ENCODE results near the gene TSHZ1.
A peak's percentile ranks its signal among the peaks of the same experiment; 100 is the strongest.

TSHZ1 gene

DNA sequence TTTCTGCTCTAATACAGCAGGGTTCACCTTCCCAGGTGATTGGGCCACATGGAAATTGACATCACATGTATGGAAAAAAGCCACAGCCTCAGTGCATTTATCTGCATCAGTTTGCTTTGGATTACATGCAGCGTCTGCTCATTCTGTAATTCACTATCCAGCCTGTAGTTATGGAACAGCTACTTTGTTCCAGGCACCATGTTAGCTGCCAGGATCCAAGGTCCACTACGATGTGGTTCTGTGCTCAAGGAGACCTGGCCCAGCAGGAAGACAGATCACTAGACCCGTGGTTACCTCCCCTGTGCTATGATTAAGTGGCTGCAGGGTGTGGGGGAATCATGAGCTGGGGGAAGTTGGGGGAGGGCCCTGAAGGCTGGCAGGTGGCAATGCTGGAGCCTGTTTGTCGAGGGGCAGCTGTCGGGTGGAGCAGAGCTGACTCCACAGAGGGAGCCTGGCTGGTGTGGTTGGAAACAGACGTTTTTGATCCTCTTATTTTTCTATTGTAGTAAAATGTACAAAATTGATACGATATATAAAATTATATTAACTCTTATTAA is 58.6 kb downstream of the TSHZ1 start:
- no peak for DNase-seq (ENCODE audit: low read depth)

DNA sequence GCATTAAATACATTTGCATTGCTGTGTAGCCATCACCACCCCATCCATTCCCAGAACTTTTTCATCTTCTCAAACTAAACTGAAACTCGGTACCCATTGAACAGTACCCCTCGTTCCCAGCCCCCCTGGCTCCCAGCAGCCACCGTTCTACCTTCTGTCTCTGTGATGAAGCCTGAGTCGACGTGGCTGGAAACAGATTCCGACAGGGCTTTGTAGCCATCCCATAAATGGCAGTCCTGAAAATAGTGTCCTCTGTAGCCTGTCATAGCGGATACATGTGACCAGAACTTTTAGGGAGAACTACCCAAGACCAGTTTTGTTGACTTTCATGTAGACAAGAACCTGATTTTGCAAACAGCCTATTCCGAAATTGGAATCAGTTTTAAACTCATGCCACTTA is 59.1 kb downstream of the TSHZ1 start:
- no peak for DNase-seq (ENCODE audit: low read depth)

- DNase-seq (ENCODE audit: low read depth), result no peak
Measured at GRCh38 chr18:75271952-75272351, 61.4 kb downstream of the TSHZ1 start.

- no peak for DNase-seq (ENCODE audit: low read depth)
Measured at GRCh38 chr18:75273817-75274216, 63.2 kb downstream of the TSHZ1 start.

DNA sequence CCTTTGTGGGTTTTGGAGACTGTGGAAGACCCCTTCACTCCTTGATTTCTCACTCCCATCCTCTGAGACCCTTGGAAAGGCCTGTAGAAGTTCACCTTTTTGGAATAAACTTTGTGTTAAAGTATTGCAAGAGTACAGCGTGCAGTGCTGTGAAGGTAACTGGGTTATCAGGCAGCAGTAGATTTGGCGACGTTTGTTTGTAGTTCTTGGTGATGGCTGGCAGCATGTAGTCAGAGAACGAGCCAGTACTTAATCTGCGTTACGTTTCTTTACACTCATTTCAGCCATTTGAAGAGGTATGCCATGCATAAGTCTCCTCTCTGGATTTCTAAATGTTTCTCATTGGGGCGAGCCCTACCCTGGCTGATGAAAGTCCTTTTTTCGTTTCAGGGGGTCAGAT is 64.6 kb downstream of the TSHZ1 start:
- no peak for DNase-seq (ENCODE audit: low read depth)

- peak; percentile 86 for DNase-seq (ENCODE audit: low read depth)
Measured at GRCh38 chr18:75276818-75277609, 66.4 kb downstream of the TSHZ1 start.

DNA sequence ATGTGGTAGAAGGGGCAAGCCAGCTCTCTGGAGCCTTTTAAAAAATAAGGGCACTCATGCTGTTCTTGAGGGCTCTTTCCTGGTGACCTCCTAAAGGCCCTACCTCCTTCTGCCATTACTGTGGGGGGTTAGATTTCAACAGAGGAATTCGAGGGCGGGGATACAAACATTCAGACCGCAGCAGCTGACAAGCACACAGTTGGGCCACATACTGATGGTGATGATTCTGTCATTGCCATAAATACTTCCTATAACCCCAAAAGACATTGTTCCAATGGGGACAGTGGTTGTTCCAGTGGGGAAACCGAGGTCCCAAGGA is 67.0 kb downstream of the TSHZ1 start:
- no peak for DNase-seq (ENCODE audit: low read depth)

- DNase-seq (ENCODE audit: low read depth), result no peak
Measured at GRCh38 chr18:75279381-75279780, 68.8 kb downstream of the TSHZ1 start.

DNA sequence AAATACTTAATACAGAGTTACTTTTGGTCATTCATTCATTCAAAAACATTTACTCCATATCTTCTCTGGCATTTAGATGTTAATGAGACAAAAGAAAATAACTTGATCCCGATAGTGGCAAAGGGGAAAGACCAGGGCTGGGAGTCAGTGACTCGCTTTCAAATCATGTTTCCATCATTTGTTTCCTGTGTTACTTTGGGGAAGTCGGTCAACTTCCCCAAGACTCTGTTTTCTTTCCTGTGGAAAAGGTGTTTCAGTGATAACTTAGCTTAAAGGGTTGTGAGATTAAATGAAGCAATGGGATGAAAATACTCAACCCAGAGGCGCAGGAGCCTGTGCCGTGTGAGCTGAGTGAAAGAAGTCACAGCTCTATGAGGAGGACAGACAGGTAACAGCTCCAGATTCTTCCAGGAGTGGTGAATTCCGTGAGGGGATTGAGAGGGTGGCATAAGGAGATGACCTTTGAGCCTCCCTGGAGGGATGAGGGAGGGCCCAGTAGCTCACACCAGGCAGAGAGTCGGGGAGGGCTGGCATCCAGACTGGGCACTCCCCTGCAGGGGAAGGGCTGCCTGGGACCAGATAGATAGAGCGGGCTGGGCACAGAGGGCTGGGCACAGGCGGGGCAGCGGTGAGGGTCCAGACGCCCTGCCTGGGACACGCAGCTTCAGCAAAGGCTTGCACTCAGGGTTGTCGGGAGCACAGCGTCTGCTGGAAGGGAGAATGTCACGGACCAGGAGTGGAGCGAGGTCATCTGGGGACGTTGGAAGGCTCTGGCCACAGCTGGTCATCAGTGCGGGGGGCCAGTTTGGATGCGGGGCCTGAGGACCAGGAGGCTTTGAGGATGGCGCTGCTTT is 70.1 kb downstream of the TSHZ1 start:
- DNase-seq (ENCODE audit: low read depth), result peak; percentile 51

GRCh38 chr18:75282746-75283145 is 72.1 kb downstream of the TSHZ1 start:
- DNase-seq (ENCODE audit: low read depth), result no peak

DNA sequence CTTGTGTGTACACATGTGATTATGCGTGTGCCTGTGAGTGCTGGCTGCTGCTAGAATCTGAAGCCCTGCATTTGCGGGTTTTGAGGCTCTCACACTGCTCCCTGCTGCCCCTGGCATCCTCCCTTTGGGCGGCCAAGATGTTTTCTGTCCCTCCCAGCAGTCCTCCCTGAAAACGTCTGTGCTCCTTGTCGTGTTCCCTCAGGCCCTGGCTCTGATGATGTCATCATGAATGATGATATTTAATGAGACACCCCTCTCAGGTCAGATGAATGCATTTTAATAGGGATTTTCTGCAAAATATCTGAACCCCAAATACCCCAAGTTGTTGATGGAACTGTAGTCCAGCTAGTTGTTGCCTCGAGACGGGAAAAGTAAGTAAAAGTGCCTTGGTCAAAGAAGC is 73.1 kb downstream of the TSHZ1 start:
- no peak for DNase-seq (ENCODE audit: low read depth)

GRCh38 chr18:75284566-75284965 is 74.0 kb downstream of the TSHZ1 start:
- no peak for DNase-seq (ENCODE audit: low read depth)

DNA sequence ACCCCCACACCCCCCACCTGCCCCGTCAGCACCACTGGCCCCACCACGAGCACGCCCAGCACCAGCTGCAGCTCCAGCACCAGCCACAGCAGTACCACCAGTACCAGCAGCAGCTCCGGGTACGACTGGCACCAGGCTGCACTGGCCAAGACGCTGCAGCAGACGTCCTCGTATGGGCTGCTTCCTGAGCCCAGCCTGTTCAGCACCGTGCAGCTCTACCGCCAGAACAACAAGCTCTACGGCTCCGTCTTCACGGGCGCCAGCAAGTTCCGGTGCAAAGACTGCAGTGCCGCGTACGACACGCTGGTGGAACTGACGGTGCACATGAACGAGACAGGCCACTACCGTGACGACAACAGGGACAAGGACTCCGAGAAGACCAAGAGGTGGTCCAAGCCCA is 75.3 kb downstream of the TSHZ1 start:
- DNase-seq (ENCODE audit: low read depth), result no peak

GRCh38 chr18:75287006-75287405 is 76.4 kb downstream of the TSHZ1 start:
- no peak for DNase-seq (ENCODE audit: low read depth)

GRCh38 chr18:75287700-75288099 is 77.1 kb downstream of the TSHZ1 start:
- no peak for DNase-seq (ENCODE audit: low read depth)

DNA sequence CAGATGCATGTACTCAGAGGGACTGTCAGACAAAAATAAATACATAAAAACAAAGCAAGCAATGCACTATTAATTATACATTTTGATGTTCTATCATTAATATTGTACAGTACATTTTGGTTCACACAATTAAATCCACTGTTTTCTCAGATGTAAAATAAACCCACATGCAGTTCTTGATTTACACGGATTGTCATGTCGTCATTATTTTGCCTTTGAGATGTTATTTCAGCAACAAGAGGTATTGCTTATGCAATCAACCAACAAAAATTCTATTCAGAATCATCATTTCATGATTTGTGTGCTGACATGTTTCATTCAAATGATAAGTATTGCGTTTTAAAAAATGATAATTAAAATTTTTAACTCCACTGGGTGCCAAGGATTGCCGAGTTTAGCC is 79.2 kb downstream of the TSHZ1 start:
- DNase-seq (ENCODE audit: low read depth), result no peak

- no peak for DNase-seq (ENCODE audit: low read depth)
Measured at GRCh38 chr18:75290737-75291358, 80.3 kb downstream of the TSHZ1 start.

DNA sequence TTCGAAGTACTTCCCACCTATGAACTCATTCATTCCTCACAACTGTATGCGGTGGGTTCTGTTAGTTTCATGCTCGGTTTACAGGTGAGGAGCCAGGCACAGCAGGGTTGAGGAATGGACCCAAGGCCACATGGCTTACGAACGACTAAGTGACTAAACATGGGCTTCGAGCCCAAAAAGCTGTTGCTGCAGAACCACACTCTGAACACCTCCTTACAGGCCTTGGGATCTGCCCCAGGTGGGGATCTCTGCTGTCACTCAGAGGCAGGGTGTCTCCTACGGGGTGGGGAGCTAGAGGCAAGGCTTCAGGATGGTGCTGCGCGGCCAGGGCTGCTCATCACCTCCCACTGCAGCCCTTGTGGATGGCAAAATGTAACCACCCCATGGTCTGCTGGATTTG is 80.9 kb downstream of the TSHZ1 start:
- DNase-seq (ENCODE audit: low read depth), result no peak

GRCh38 chr18:75293591-75293990 is 83.0 kb downstream of the TSHZ1 start:
- peak; percentile 30 for DNase-seq (ENCODE audit: low read depth)

GRCh38 chr18:75297731-75298130 is 87.1 kb downstream of the TSHZ1 start:
- DNase-seq (ENCODE audit: low read depth), result peak; percentile 4

DNA sequence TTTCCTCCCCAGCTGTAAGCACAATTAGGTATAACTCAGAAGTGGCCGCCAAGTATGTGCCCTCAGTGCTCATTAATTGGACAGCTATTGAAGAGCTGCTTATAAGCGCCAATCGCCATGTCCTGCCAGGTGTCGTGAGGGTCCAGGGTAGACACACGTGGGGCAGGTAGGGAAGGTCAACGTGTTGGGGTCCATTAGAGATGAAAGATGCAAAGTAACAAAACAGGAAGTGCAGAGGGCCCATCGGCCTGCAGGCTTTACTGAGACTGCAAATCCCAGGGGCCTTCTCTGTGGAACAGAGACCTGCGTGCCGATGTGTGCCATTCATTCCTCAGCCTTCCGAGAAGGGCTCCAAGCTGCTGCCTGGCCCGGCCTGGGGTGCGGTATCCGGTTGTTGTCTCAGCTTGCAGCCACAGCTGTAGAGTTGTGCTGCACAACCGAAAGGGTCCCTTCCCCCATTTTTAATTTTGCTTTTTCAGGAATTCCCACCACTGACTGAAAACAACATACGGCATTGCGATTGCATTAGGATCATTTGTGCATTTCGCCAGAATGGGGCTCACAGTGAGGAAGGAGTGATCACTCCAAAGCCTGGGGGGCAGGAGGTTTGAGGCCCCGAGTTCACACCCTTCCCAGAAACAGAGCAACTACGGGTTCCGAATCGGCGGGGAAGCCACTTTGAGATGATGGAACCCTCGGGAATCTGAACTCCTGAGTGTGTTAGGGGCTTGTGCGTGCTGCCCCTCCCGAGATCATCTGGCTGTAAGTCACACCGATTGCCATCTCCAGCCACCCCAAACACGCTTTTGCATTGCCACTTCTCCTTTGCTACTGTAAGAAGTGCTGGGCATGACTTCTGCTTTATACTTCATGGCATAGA is 94.3 kb downstream of the TSHZ1 start:
- DNase-seq (ENCODE audit: low read depth), result no peak

- no peak for DNase-seq (ENCODE audit: low read depth)
Measured at GRCh38 chr18:75305984-75306383, 95.4 kb downstream of the TSHZ1 start.

All from EH (cell line).